Caco-2 (cell line): Measurements from ENCODE around the gene MORN1. TPM values are rescaled to one million over a fixed set of nuclear protein-coding genes. Genes with fewer than 3 reads are reported as not detected.
A peak's percentile ranks its signal among the peaks of the same experiment; 100 is the strongest.

Experiments
- BruUV-seq: library from RNA; stranded (reverse); fragments of 400-500 nt; replicated peaks from 2 replicates; lab custom pipeline; 2021; lab: Mats Ljungman, UMichigan
- CTCF ChIA-PET: fragments of 300-600 bp; sonication (Branson Sonifier 250); formaldehyde crosslinking; loops from one replicate; lab custom pipeline; 2022; ENCODE audit warnings: antibody characterized with exemption; lab: Charles Lee
- POLR2A ChIA-PET: fragments of 300-600 bp; sonication (Branson Sonifier 250); formaldehyde crosslinking; loops from one replicate; lab custom pipeline; 2022; ENCODE audit warnings: antibody characterized with exemption; lab: Charles Lee
- DNase-seq, 2 experiments: peaks; one replicate each; pipeline versions ENCODE4 v3.0.0 to v3.0.0-alpha.2; 2020 to 2022
- H3K27me3 ChIP-seq: replicated peaks from 2 replicates; pipeline ENCODE4 v1.6.0; 2011; ENCODE audit warnings: low read length; ENCODE audit not compliant: control insufficient read depth, insufficient read depth
- H3K36me3 ChIP-seq: 2 replicates; pipeline ENCODE4 v1.5.1; 2011; ENCODE audit warnings: low read length; ENCODE audit not compliant: control insufficient read depth, insufficient read depth
- H3K4me1 ChIP-seq: fragments of 250-450 bp; sonication (Bioruptor Pico); 2 replicates; pipeline ENCODE4 v1.5.1; 2020; ENCODE audit warnings: mild to moderate bottlenecking
- H3K4me3 ChIP-seq: 2 replicates; pipeline ENCODE4 v1.5.1; 2011; ENCODE audit warnings: low read depth, mild to moderate bottlenecking, control low read depth, low read length
- H3K9me3 ChIP-seq: fragments of 250-450 bp; sonication (Bioruptor Pico); 2 replicates; pipeline ENCODE4 v1.5.1; 2020; ENCODE audit warnings: mild to moderate bottlenecking, moderate library complexity
- H3K27ac Mint-ChIP-seq: one replicate; pipeline ENCODE4 v1.8.0; 2022; ENCODE audit warnings: mixed read lengths; ENCODE audit not compliant: unreplicated experiment
- H3K27me3 Mint-ChIP-seq: one replicate; pipeline ENCODE4 v1.8.0; 2022; ENCODE audit warnings: mixed read lengths; ENCODE audit not compliant: insufficient read depth, unreplicated experiment
- H3K36me3 Mint-ChIP-seq: one replicate; pipeline ENCODE4 v1.8.0; 2022; ENCODE audit warnings: mild to moderate bottlenecking, mixed read lengths; ENCODE audit not compliant: insufficient read depth, unreplicated experiment
- H3K4me1 Mint-ChIP-seq: one replicate; pipeline ENCODE4 v1.8.0; 2022; ENCODE audit warnings: low read depth, mixed read lengths; ENCODE audit not compliant: unreplicated experiment
- H3K4me3 Mint-ChIP-seq: one replicate; pipeline ENCODE4 v1.8.0; 2022; ENCODE audit warnings: mild to moderate bottlenecking, moderate library complexity, mixed read lengths; ENCODE audit not compliant: unreplicated experiment
- H3K9me3 Mint-ChIP-seq: one replicate; pipeline ENCODE4 v1.8.0; 2022; ENCODE audit warnings: mixed read lengths; ENCODE audit not compliant: unreplicated experiment
- intact Hi-C: fragments of 100-400 bp; cut with micrococcal nuclease; formaldehyde crosslinking; loops from one replicate; pipeline ENCODE4 v1.10.0; 2022; ENCODE audit not compliant: unreplicated experiment
- total RNA-seq: library from RNA; stranded (reverse); gene quantifications from 2 replicates; pipeline ENCODE4 v1.2.3, GENCODE V29; 2022
- TF ChIP-seq, protein P1 (sequence below), 2 experiments: fragments of 200-600 bp in 1 of 2; IDR thresholded peaks; 1 replicate in 1 of 2; 2 replicates in 1 of 2; pipeline versions ENCODE4 v1.5.1 to v1.8.0; 2011 to 2022; ENCODE audit warnings: antibody characterized with exemption in 1 of 2, control low read depth in 1 of 2, inconsistent platforms in 1 of 2, low read depth in 1 of 2, low read length in 1 of 2, mild to moderate bottlenecking in 1 of 2, moderate library complexity in 1 of 2; ENCODE audit not compliant: insufficient read depth in 1 of 2, severe bottlenecking in 1 of 2, unreplicated experiment in 1 of 2

Gene MORN1
- total RNA-seq, 1 experiment from 2014 or later: 8.6 TPM

DNA sequence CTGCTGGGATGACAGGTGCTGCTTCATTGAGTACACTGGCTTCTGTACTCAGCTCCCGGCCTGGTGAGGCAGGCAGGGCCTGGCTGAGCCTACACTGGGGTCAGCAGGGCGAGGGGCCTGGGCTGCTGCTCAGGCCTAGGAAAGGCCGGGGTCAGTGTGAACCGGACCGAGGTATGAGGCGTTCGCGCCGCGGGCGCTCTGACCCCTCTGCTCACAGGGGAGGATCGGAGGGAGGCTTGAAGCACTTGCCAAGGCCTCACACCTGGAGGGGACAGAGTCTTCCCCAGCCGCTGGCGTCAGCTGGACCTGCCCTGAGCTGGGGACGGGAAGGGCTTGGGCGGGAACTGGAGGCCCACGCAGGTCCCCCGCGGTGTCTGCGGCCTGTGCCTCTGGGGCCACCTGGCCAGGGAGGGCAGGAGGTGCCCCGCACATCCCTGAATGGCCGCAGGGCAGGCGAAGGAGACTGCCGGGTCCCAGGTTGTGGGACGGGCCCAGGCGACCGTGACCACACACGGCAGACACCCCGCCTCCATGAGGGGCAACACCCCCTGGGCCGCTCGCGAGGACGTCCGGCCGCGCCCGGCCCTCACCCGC is 20.5 kb upstream of the MORN1 start:
- intact Hi-C loops: no loop called here
- H3K27ac Mint-ChIP-seq: peak overlapping the region; percentile 67

DNA sequence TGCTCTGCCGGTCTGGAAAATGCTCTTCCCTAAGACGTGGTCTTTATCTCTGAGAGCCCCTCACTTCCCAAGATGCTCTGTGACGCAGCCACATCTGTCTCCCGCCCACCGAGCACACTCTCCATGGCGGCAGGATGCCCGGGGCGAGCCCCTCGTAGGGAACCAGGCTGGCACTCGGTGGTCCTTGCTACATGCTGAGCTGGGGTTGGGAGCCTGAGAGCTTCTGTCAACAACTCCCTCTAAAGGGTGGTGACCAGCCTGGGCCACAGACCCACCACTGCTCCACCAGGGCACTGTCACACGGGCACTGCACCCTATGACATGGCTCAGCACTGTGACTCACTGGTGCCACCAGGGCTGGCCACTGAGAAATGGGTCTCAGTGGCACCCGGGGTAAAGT is 18.4 kb upstream of the MORN1 start:
- Histone ChIP-seq H3K9me3 (no peaks in the 10 kb centered on the region), H3K4me3 (no peak overlapping the region), H3K4me1 (no peaks in the 10 kb centered on the region; the same call in 1 of the 2 replicates), H3K27me3 (no peaks in the 10 kb centered on the region), H3K36me3 (no peaks in the 10 kb centered on the region)
- Mint-ChIP-seq H3K4me3 (no peak overlapping the region), H3K27me3 (no peaks in the 10 kb centered on the region), H3K9me3 (no peaks in the 10 kb centered on the region), H3K27ac (no peak overlapping the region), H3K36me3 (peaks cover 43% of the 10 kb centered on the region), H3K4me1 (peaks cover 5% of the 10 kb centered on the region)
- DNase-seq: no peak
- TF ChIP-seq, protein P1, sequence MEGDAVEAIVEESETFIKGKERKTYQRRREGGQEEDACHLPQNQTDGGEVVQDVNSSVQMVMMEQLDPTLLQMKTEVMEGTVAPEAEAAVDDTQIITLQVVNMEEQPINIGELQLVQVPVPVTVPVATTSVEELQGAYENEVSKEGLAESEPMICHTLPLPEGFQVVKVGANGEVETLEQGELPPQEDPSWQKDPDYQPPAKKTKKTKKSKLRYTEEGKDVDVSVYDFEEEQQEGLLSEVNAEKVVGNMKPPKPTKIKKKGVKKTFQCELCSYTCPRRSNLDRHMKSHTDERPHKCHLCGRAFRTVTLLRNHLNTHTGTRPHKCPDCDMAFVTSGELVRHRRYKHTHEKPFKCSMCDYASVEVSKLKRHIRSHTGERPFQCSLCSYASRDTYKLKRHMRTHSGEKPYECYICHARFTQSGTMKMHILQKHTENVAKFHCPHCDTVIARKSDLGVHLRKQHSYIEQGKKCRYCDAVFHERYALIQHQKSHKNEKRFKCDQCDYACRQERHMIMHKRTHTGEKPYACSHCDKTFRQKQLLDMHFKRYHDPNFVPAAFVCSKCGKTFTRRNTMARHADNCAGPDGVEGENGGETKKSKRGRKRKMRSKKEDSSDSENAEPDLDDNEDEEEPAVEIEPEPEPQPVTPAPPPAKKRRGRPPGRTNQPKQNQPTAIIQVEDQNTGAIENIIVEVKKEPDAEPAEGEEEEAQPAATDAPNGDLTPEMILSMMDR (IDR thresholded peaks at IDR 0.05; ENCODE audit: insufficient read depth in 1 of 2, low read depth in 1 of 2, low read length in 1 of 2, severe bottlenecking in 1 of 2, unreplicated experiment in 1 of 2): no peak
- ChIA-PET CTCF (no interaction called here), POLR2A (interaction anchor here (2.2 kb wide), 1 partner anchor 18 kb away, joined by 7 read pairs; the partner anchor contains the start of genes MORN1 and RER1)
- intact Hi-C loops: no loop called here
- no TSS peak for BruUV-seq

More for the DNA sequence above, 20.5 kb upstream of the MORN1 start:
- no peaks in the 10 kb centered on the region for H3K9me3 Mint-ChIP-seq
- H3K36me3 Mint-ChIP-seq: peaks cover 29% of the 10 kb centered on the region
- Histone ChIP-seq H3K4me3 (peak overlapping the region; percentile 60), H3K4me1 (no peaks in the 10 kb centered on the region; the same call in 1 of the 2 replicates), H3K9me3 (no peaks in the 10 kb centered on the region), H3K36me3 (no peaks in the 10 kb centered on the region), H3K27me3 (no peaks in the 10 kb centered on the region)
- peaks cover 5% of the 10 kb centered on the region for H3K4me1 Mint-ChIP-seq
- peaks cover under 1% of the 10 kb centered on the region for H3K27me3 Mint-ChIP-seq
- POLR2A ChIA-PET: no interaction called here
- peak in 1 of 2 experiments; percentile 62 for DNase-seq
- TF ChIP-seq, protein P1 (IDR thresholded peaks at IDR 0.05; ENCODE audit: insufficient read depth in 1 of 2, low read depth in 1 of 2, low read length in 1 of 2, severe bottlenecking in 1 of 2, unreplicated experiment in 1 of 2): no peak
- no TSS peak for BruUV-seq
- CTCF ChIA-PET: interaction anchor here (0.7 kb wide), 1 partner anchor 126 kb away, joined by 3 read pairs; no protein-coding TSS in a partner anchor
- peak overlapping the region; percentile 85 for H3K4me3 Mint-ChIP-seq

DNA sequence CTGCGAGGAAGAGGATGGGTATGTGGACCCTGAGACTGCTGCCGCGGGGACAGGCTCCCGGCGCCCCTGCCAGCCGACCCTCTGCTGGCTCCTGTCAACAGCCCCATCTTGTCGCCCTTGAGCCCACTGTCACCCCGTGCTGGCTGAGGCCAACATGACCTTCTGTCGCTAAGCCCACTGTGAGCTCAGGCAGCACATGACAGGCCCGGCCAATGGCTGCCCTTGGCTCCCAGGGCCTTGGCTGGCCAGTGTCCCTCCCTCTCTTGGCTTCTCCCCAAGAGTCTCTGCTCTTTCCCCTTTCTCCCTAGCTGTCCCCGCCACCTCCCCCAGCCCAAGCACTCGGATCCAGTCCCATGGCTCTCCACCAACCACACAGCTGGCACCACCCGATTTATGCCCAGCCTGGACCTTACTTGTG is 17.5 kb upstream of the MORN1 start:
- Mint-ChIP-seq H3K4me3 (no peak overlapping the region), H3K4me1 (no peaks in the 10 kb centered on the region), H3K36me3 (peaks cover 44% of the 10 kb centered on the region), H3K27me3 (no peaks in the 10 kb centered on the region), H3K27ac (no peak overlapping the region), H3K9me3 (no peaks in the 10 kb centered on the region)
- ChIA-PET POLR2A (interaction anchor here (2.2 kb wide), 1 partner anchor 17 kb away, joined by 7 read pairs; the partner anchor contains the start of genes MORN1 and RER1), CTCF (no interaction called here)
- DNase-seq: no peak
- intact Hi-C loops: no loop called here
- no TSS peak for BruUV-seq
- Histone ChIP-seq H3K4me3 (no peak overlapping the region), H3K36me3 (no peaks in the 10 kb centered on the region), H3K9me3 (no peaks in the 10 kb centered on the region), H3K27me3 (no peaks in the 10 kb centered on the region), H3K4me1 (no peaks in the 10 kb centered on the region; the same call in 1 of the 2 replicates)
- TF ChIP-seq, protein P1 (IDR thresholded peaks at IDR 0.05; ENCODE audit: insufficient read depth in 1 of 2, low read depth in 1 of 2, low read length in 1 of 2, severe bottlenecking in 1 of 2, unreplicated experiment in 1 of 2): no peak
